Adrenal gland (tissue), 5 donors: ENCODE data around the gene LSAMP.

Source experiments
- CTCF ChIP-seq, 6 experiments: fragments of 450-650 bp in 4 of 6; fragments of 200-600 bp in 2 of 6; sonication (generic) in 1 of 6; IDR thresholded peaks; 1 replicate in 5 of 6; 2 replicates in 1 of 6; pipeline versions ENCODE4 v1.5.1 to v1.8.0; 2016 to 2021; ENCODE audit warnings: antibody characterized with exemption in 6 of 6, mild to moderate bottlenecking in 2 of 6, moderate library complexity in 1 of 6
- POLR2A ChIP-seq, 2 donors: fragments of 450-650 bp; IDR thresholded peaks; one replicate each; pipeline ENCODE4 v1.6.1; 2017; ENCODE audit warnings: antibody characterized with exemption in 2 of 2, mild to moderate bottlenecking in 2 of 2, moderate library complexity in 1 of 2
- donor health status: DM: no; HTN: no; CAD: no.

- TF ChIP-seq CTCF (IDR thresholded peaks at IDR 0.05) (no peak), POLR2A (IDR thresholded peaks at IDR 0.05) (no peak)
Observed at GRCh38 chr3:115877615-115877899, 567.7 kb downstream of the LSAMP start.
